Astrocyte (in vitro differentiated cells and primary cell): Measurements from ENCODE around the gene SDR39U1. TPM values are rescaled to one million over a fixed set of nuclear protein-coding genes. Genes with fewer than 3 reads are reported as not detected.

Experiments used
- DNase-seq: peaks from one replicate; pipeline ENCODE4 v3.0.0-alpha.2; 2010; ENCODE audit warnings: low read depth
- FAIRE-seq: peaks from 2 replicates; lab custom pipeline; 2011; peaks lifted over from hg19 to GRCh38; lab: Jason Lieb, UNC
- H2AFZ ChIP-seq: 2 replicates; pipeline ENCODE4 v1.6.0; 2012; ENCODE audit warnings: low read depth, low read length, inconsistent platforms
- H3K27ac ChIP-seq: 2 replicates; pipeline ENCODE4 v1.5.1; 2011; ENCODE audit warnings: low read depth, low read length, inconsistent platforms
- H3K27me3 ChIP-seq: 2 replicates; pipeline ENCODE4 v1.6.0; 2011; ENCODE audit warnings: low read length, inconsistent platforms; ENCODE audit not compliant: insufficient read depth
- H3K36me3 ChIP-seq: 2 replicates; pipeline ENCODE4 v1.5.1; 2011; ENCODE audit warnings: low read length, inconsistent platforms; ENCODE audit not compliant: insufficient read depth
- H3K4me1 ChIP-seq: 2 replicates; pipeline ENCODE4 v1.5.1; 2011; ENCODE audit warnings: low read length, inconsistent platforms; ENCODE audit not compliant: insufficient read depth
- H3K4me2 ChIP-seq: 2 replicates; pipeline ENCODE4 v1.6.0; 2012; ENCODE audit warnings: low read length, inconsistent platforms
- H3K4me3 ChIP-seq: 2 replicates; pipeline ENCODE4 v1.5.1; 2011; ENCODE audit warnings: low read depth, mild to moderate bottlenecking, low read length, inconsistent platforms; ENCODE audit not compliant: insufficient read depth
- H3K79me2 ChIP-seq: 2 replicates; pipeline ENCODE4 v1.6.0; 2012; ENCODE audit warnings: mild to moderate bottlenecking, low read length, inconsistent platforms; ENCODE audit not compliant: insufficient read depth
- H3K9ac ChIP-seq: 2 replicates; pipeline ENCODE4 v1.6.0; 2012; ENCODE audit warnings: mild to moderate bottlenecking, low read length, inconsistent platforms
- H3K9me3 ChIP-seq: 2 replicates; pipeline ENCODE4 v1.5.1; 2012; ENCODE audit warnings: low read depth, mild to moderate bottlenecking, low read length, inconsistent platforms; ENCODE audit not compliant: insufficient read depth
- H4K20me1 ChIP-seq: 2 replicates; pipeline ENCODE4 v1.6.0; 2012; ENCODE audit warnings: low read length, inconsistent platforms; ENCODE audit not compliant: insufficient read depth
- H3K27ac Mint-ChIP-seq: one replicate; pipeline ENCODE4 v1.8.0; 2021; ENCODE audit warnings: mild to moderate bottlenecking, mixed read lengths; ENCODE audit not compliant: unreplicated experiment
- H3K27me3 Mint-ChIP-seq: one replicate; pipeline ENCODE4 v1.8.0; 2021; ENCODE audit warnings: low read depth, mixed read lengths; ENCODE audit not compliant: unreplicated experiment
- H3K36me3 Mint-ChIP-seq: one replicate; pipeline ENCODE4 v1.8.0; 2021; ENCODE audit warnings: low read depth, mixed read lengths; ENCODE audit not compliant: unreplicated experiment
- H3K4me1 Mint-ChIP-seq: one replicate; pipeline ENCODE4 v1.8.0; 2021; ENCODE audit warnings: low read depth, mixed read lengths; ENCODE audit not compliant: unreplicated experiment
- H3K4me3 Mint-ChIP-seq: one replicate; pipeline ENCODE4 v1.8.0; 2021; ENCODE audit warnings: mild to moderate bottlenecking, moderate library complexity, mixed read lengths; ENCODE audit not compliant: unreplicated experiment
- H3K9me3 Mint-ChIP-seq: one replicate; pipeline ENCODE4 v1.8.0; 2021; ENCODE audit warnings: mild to moderate bottlenecking, mixed read lengths; ENCODE audit not compliant: unreplicated experiment
- CTCF ChIP-seq: IDR thresholded peaks from 2 replicates; pipeline ENCODE4 v1.5.1; 2011; ENCODE audit warnings: low read depth, mild to moderate bottlenecking, inconsistent platforms, low read length, moderate library complexity; ENCODE audit not compliant: insufficient read depth
- EZH2 ChIP-seq: IDR thresholded peaks from 2 replicates; pipeline ENCODE4 v1.6.1; 2012; ENCODE audit warnings: mild to moderate bottlenecking, low read length, inconsistent platforms; ENCODE audit not compliant: insufficient read depth
- total RNA-seq: library from RNA; stranded (reverse); gene quantifications from 2 replicates; pipeline ENCODE4 v1.2.1, GENCODE V29; 2021

The SDR39U1 gene
- total RNA-seq, 1 donor from 2014 or later = 28.1 TPM

GRCh38 chr14:24429395-24430142, 13.0 kb downstream of the SDR39U1 start, which contains the start of the genes CBLN3 and KHNYN:
TSS of gene CBLN3 (minus strand) at chr14:24429668. CDS start at chr14:24429054, 614 bp downstream.
TSS of gene KHNYN (plus strand) at chr14:24429954. CDS start at chr14:24430731, 777 bp downstream.
- H3K9me3 ChIP-seq = no peaks in the 10 kb centered on the region
- Mint-ChIP-seq H3K36me3 (no peaks in the 10 kb centered on the region), H3K27me3 (peaks cover 2% of the 10 kb centered on the region), H3K4me3 (peak within 1 kb of the TSS; percentile 89), H3K9me3 (no peaks in the 10 kb centered on the region), H3K27ac (peak within 1 kb of the TSS; percentile 93), H3K4me1 (peaks cover 28% of the 10 kb centered on the region)
- peak within 1 kb of the TSS; percentile 92 for H3K27ac ChIP-seq
- no peaks in the 10 kb centered on the region for H3K27me3 ChIP-seq
- H3K4me3 ChIP-seq = peak within 1 kb of the TSS; percentile 83
- H3K4me1 ChIP-seq = peaks cover 31% of the 10 kb centered on the region
- peak within 1 kb of the TSS; percentile 96 for H3K9ac ChIP-seq
- peak within 1 kb of the TSS; percentile 90 for H2AFZ ChIP-seq
- no peak for FAIRE-seq
- peak within 1 kb of the TSS; percentile 96 for H3K4me2 ChIP-seq
- peak; percentile 89 for DNase-seq
- peaks cover 31% of the 10 kb centered on the region for H4K20me1 ChIP-seq
- H3K79me2 ChIP-seq = peaks cover 31% of the 10 kb centered on the region
- peaks cover 14% of the 10 kb centered on the region for H3K36me3 ChIP-seq
- no peak for TF ChIP-seq EZH2
- no peak for TF ChIP-seq CTCF

GRCh38 chr14:24428628-24429394, 13.8 kb downstream of the SDR39U1 start:
- peaks cover 31% of the 10 kb centered on the region for H3K4me1 ChIP-seq
- H3K4me2 ChIP-seq = peak overlapping the region; percentile 96
- peak overlapping the region; percentile 96 for H3K9ac ChIP-seq
- no peak overlapping the region for H3K27ac ChIP-seq
- no peaks in the 10 kb centered on the region for H3K9me3 Mint-ChIP-seq
- DNase-seq (no peak), FAIRE-seq (no peak)
- peaks cover 14% of the 10 kb centered on the region for H3K36me3 ChIP-seq
- H3K79me2 ChIP-seq = peaks cover 31% of the 10 kb centered on the region
- H3K36me3 Mint-ChIP-seq = no peaks in the 10 kb centered on the region
- H3K4me1 Mint-ChIP-seq = peaks cover 28% of the 10 kb centered on the region
- H3K4me3 Mint-ChIP-seq = peak overlapping the region; percentile 78
- no peak overlapping the region for H3K4me3 ChIP-seq
- no peaks in the 10 kb centered on the region for H3K27me3 ChIP-seq
- peaks cover 2% of the 10 kb centered on the region for H3K27me3 Mint-ChIP-seq
- H4K20me1 ChIP-seq = peaks cover 31% of the 10 kb centered on the region
- H3K27ac Mint-ChIP-seq = peak overlapping the region; percentile 93
- TF ChIP-seq CTCF = no peak
- TF ChIP-seq EZH2 = no peak
- H3K9me3 ChIP-seq = no peaks in the 10 kb centered on the region
- peak overlapping the region; percentile 90 for H2AFZ ChIP-seq
